Liver (tissue), 9 donors: ENCODE results near the gene ZNF654. TPM values are rescaled to one million over a fixed set of nuclear protein-coding genes. Genes with fewer than 3 reads are reported as not detected.

Experiments
- DNase-seq: peaks from one replicate; pipeline ENCODE4 v3.0.0-alpha.2; 2017; ENCODE audit warnings: low spot score
- H3K27ac ChIP-seq, 2 donors: one replicate each; pipeline ENCODE4 v1.7.0; 2013; ENCODE audit warnings: inconsistent platforms in 2 of 2, low read length in 2 of 2, control low read depth in 1 of 2, low read depth in 1 of 2, mild to moderate bottlenecking in 1 of 2
- H3K27me3 ChIP-seq, 4 donors: one replicate each; pipeline versions ENCODE4 v1.6.1 to v1.7.0; 2013; ENCODE audit warnings: low read length in 3 of 4, inconsistent platforms in 1 of 4, mild to moderate bottlenecking in 1 of 4, moderate library complexity in 1 of 4; ENCODE audit not compliant: control insufficient read depth in 4 of 4, insufficient read depth in 4 of 4
- H3K36me3 ChIP-seq, 4 donors: one replicate each; pipeline versions ENCODE4 v1.6.1 to v1.7.0; 2013; ENCODE audit warnings: low read length in 3 of 4, mild to moderate bottlenecking in 3 of 4, low read depth in 1 of 4, moderate library complexity in 1 of 4; ENCODE audit not compliant: control insufficient read depth in 4 of 4, insufficient read depth in 3 of 4
- H3K4me1 ChIP-seq, 4 donors: one replicate each; pipeline versions ENCODE4 v1.6.1 to v1.7.0; 2013; ENCODE audit warnings: low read length in 3 of 4, mild to moderate bottlenecking in 3 of 4, moderate library complexity in 1 of 4; ENCODE audit not compliant: control insufficient read depth in 4 of 4, insufficient read depth in 4 of 4
- H3K4me3 ChIP-seq, 3 donors: one replicate each; pipeline versions ENCODE4 v1.6.1 to v1.7.0; 2013; ENCODE audit warnings: low read length in 3 of 3, control low read depth in 1 of 3, low read depth in 1 of 3, mild to moderate bottlenecking in 1 of 3
- H3K9ac ChIP-seq, 2 donors: one replicate each; pipeline ENCODE4 v1.7.0; 2013; ENCODE audit warnings: low read length in 2 of 2, mild to moderate bottlenecking in 2 of 2, moderate library complexity in 2 of 2, control low read depth in 1 of 2, low read depth in 1 of 2
- H3K9me3 ChIP-seq, 4 donors: one replicate each; pipeline versions ENCODE4 v1.6.1 to v1.7.0; 2013; ENCODE audit warnings: low read length in 3 of 4; ENCODE audit not compliant: control insufficient read depth in 4 of 4
- ATF3 ChIP-seq: IDR thresholded peaks from 2 replicates; pipeline ENCODE4 v1.6.1; 2016; ENCODE audit warnings: antibody characterized with exemption
- CTCF ChIP-seq: fragments of 150-350 bp; IDR thresholded peaks from 2 replicates; pipeline ENCODE4 v1.5.1; 2017; ENCODE audit warnings: improper control_type of control experiment, low read depth, low read length; ENCODE audit not compliant: missing input control
- EGR1 ChIP-seq, 2 donors: IDR thresholded peaks; 2 replicates each; pipeline ENCODE4 v1.6.1; 2016 to 2018; ENCODE audit warnings: antibody characterized with exemption in 2 of 2, low read depth in 2 of 2
- FOXA1 ChIP-seq: IDR thresholded peaks from 2 replicates; pipeline ENCODE4 v1.6.1; 2016; ENCODE audit warnings: antibody characterized with exemption
- FOXA2 ChIP-seq: IDR thresholded peaks from 2 replicates; pipeline ENCODE4 v1.6.1; 2016; ENCODE audit warnings: antibody characterized with exemption
- GABPA ChIP-seq, 2 donors: IDR thresholded peaks in 1 of 2; conservative IDR thresholded peaks in 1 of 2; 2 replicates each; pipeline ENCODE4 v1.6.1; 2016; ENCODE audit warnings: antibody characterized with exemption in 2 of 2, mild to moderate bottlenecking in 1 of 2, moderate library complexity in 1 of 2
- HNF4A ChIP-seq, 2 donors: conservative IDR thresholded peaks; 2 replicates each; pipeline ENCODE4 v1.6.1; 2016; ENCODE audit warnings: antibody characterized with exemption in 2 of 2, mild to moderate bottlenecking in 2 of 2
- HNF4G ChIP-seq: IDR thresholded peaks from 2 replicates; pipeline ENCODE4 v1.6.1; 2016; ENCODE audit warnings: antibody characterized with exemption
- JUND ChIP-seq, 2 donors: IDR thresholded peaks; 2 replicates each; pipeline ENCODE4 v1.6.1; 2016; ENCODE audit warnings: antibody characterized with exemption in 2 of 2
- MAX ChIP-seq: IDR thresholded peaks from 2 replicates; pipeline ENCODE4 v1.6.1; 2016; ENCODE audit warnings: antibody characterized with exemption
- NR2F2 ChIP-seq: IDR thresholded peaks from 2 replicates; pipeline ENCODE4 v1.6.1; 2016; ENCODE audit warnings: antibody characterized with exemption
- RAD21 ChIP-seq, 2 donors: IDR thresholded peaks; 2 replicates each; pipeline ENCODE4 v1.6.1; 2016; ENCODE audit warnings: antibody characterized with exemption in 2 of 2, mild to moderate bottlenecking in 2 of 2
- REST ChIP-seq: IDR thresholded peaks from 2 replicates; pipeline ENCODE4 v1.6.1; 2016; ENCODE audit warnings: antibody characterized with exemption, mild to moderate bottlenecking
- RXRA ChIP-seq, 2 donors: IDR thresholded peaks; 2 replicates each; pipeline ENCODE4 v1.6.1; 2017 to 2018; ENCODE audit warnings: antibody characterized with exemption in 2 of 2, mild to moderate bottlenecking in 1 of 2
- SP1 ChIP-seq: IDR thresholded peaks from 2 replicates; pipeline ENCODE4 v1.6.1; 2018; ENCODE audit warnings: antibody characterized with exemption, mild to moderate bottlenecking
- YY1 ChIP-seq: IDR thresholded peaks from 2 replicates; pipeline ENCODE4 v1.6.1; 2016; ENCODE audit warnings: antibody characterized with exemption, mild to moderate bottlenecking
- ZBTB33 ChIP-seq: IDR thresholded peaks from 2 replicates; pipeline ENCODE4 v1.6.1; 2016; ENCODE audit warnings: antibody characterized with exemption
- WGBS: extraction: QIAGEN DNeasy Blood & Tissue Kit; methylation state at CpG from one replicate; pipeline ENCODE4 v1.1.7; 2013; 5-methylcytosine and 5-hydroxymethylcytosine counted together
- polyA plus RNA-seq, 2 donors: library from polyadenylated mRNA; stranded (reverse) in 1 of 2; unstranded in 1 of 2; fragments of 200-250 nt in 1 of 2; fragments of >200 nt in 1 of 2; fragmentation: Nextera tagmentation in 1 of 2; extraction: Ambion mirVana in 1 of 2; gene quantifications; one replicate each; pipeline versions ENCODE4 v1.2.1 to v1.2.3, GENCODE V29; 2013 to 2015
- total RNA-seq, 2 donors: library from RNA; depleted of rRNA; stranded (reverse); fragments of >200 nt; gene quantifications; one replicate each; pipeline ENCODE4 v1.2.3, GENCODE V29; 2014
- donor health status: healthy.
- donor health status: healthy.
- donor health status: healthy.
- donor health status: healthy.
- donor health status: healthy.

Gene ZNF654
- total and polyA plus RNA-seq, 4 donors, result 2.2 to 10.1 (median 5.4) TPM

GRCh38 chr3:88166419-88166971 lies 107.4 kb downstream of the ZNF654 start:
- WGBS, result 97% methylated on average over 2 of the region's 2 CpGs
- no peak for TF ChIP-seq MAX
- TF ChIP-seq YY1, result no peak
- TF ChIP-seq FOXA2, result no peak
- TF ChIP-seq HNF4G, result no peak
- no peak for TF ChIP-seq CTCF
- TF ChIP-seq SP1, result no peak
- TF ChIP-seq ATF3, result no peak
- TF ChIP-seq NR2F2, result no peak
- TF ChIP-seq RXRA (IDR thresholded peaks at IDR 0.05), result no peak
- TF ChIP-seq REST, result no peak
- TF ChIP-seq HNF4A (conservative IDR thresholded peaks at IDR 0.05), result no peak
- TF ChIP-seq JUND (IDR thresholded peaks at IDR 0.05), result no peak
- TF ChIP-seq GABPA (IDR thresholded peaks at IDR 0.05 in 1 of 2, conservative IDR thresholded peaks at IDR 0.05 in 1 of 2), result no peak
- TF ChIP-seq FOXA1, result no peak
- TF ChIP-seq RAD21 (IDR thresholded peaks at IDR 0.05), result no peak
- TF ChIP-seq EGR1 (IDR thresholded peaks at IDR 0.05; ENCODE audit: low read depth in 2 of 2), result no peak
- no peak for TF ChIP-seq ZBTB33
- no peak for DNase-seq
- Histone ChIP-seq H3K27me3 (no peaks in the 10 kb centered on the region), H3K27ac (no peak overlapping the region), H3K4me1 (no peaks in the 10 kb centered on the region), H3K9me3 (no peaks in the 10 kb centered on the region), H3K36me3 (peaks cover 0 to 3% (median under 1%) of the 10 kb centered on the region in 4 donors), H3K9ac (no peak overlapping the region), H3K4me3 (no peak overlapping the region)
